Measurements from ENCODE around the gene RPL18A. TPM values are rescaled to one million over a fixed set of nuclear protein-coding genes. Genes with fewer than 3 reads are reported as not detected.

The RPL18A gene
- total and polyA plus RNA-seq, 2 of the 4 experiments (the other 2 are of a cell fraction): 1,351 to 1,735 TPM

DNA sequence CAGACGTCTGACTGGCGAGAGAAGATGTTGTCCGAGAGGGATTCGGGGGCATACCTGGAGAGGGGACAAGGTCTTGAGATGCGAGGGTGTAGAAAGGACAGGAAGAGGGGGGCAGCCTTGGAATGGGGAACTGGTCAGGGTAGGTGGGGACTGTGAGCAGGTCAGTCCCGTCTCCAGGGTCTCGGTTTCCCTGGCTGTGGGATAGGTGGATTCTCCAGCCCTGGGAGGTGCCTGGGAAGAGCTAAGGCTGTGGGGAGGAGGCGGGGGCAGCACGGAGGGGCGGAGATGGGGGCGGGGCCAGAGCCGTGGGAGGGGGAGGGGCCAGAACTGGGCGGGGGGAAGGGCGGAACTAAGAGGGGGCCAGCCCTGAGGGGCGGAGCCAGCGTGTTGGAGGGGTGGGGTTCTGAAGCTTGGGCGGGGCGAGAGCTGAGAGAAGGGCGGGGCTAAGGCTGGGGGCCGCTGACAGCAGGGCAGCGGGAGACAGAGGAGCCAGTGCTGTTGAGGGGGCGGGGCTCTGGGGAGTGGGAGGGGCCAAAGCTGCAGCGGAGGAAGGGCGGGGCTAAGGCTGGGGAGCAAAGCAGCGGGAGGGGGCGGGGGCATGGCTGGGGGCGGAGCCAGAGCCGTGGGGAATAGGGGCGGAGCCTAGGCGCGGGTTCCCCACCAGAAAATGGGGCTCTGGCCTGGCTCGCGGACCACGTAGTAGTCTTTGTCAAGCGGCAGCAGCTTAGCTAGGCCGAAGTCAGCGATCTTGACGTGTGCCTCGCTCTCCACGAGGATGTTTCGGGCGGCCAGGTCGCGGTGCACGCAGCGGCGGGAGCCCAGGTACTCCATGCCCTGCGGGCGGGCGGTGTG is 28.9 kb upstream of the RPL18A start:
- TF ChIP-seq, protein P1, sequence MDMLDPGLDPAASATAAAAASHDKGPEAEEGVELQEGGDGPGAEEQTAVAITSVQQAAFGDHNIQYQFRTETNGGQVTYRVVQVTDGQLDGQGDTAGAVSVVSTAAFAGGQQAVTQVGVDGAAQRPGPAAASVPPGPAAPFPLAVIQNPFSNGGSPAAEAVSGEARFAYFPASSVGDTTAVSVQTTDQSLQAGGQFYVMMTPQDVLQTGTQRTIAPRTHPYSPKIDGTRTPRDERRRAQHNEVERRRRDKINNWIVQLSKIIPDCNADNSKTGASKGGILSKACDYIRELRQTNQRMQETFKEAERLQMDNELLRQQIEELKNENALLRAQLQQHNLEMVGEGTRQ (IDR thresholded peaks at IDR 0.05; ENCODE audit: low read depth, low read length): no peak
- TF ChIP-seq SMC3 (IDR thresholded peaks at IDR 0.05; ENCODE audit: low read depth, low read length): no peak
- no peak for TF ChIP-seq MXI1 (IDR thresholded peaks at IDR 0.05; ENCODE audit: borderline replicate concordance, low read depth, low read length)
- no peak for TF ChIP-seq BHLHE40 (IDR thresholded peaks at IDR 0.05; ENCODE audit: low read depth, low read length)
- no peak; the same call in 1 of the 2 replicates for TF ChIP-seq MAZ (IDR thresholded peaks at IDR 0.05; ENCODE audit: borderline replicate concordance, low read depth, low read length)
- TF ChIP-seq, protein P2, sequence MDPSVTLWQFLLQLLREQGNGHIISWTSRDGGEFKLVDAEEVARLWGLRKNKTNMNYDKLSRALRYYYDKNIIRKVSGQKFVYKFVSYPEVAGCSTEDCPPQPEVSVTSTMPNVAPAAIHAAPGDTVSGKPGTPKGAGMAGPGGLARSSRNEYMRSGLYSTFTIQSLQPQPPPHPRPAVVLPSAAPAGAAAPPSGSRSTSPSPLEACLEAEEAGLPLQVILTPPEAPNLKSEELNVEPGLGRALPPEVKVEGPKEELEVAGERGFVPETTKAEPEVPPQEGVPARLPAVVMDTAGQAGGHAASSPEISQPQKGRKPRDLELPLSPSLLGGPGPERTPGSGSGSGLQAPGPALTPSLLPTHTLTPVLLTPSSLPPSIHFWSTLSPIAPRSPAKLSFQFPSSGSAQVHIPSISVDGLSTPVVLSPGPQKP (IDR thresholded peaks at IDR 0.05; ENCODE audit: borderline replicate concordance, low read depth, low read length): no peak
- no peak for TF ChIP-seq RFX5 (IDR thresholded peaks at IDR 0.05; ENCODE audit: low read depth, low read length)
- TF ChIP-seq RCOR1 (IDR thresholded peaks at IDR 0.05; ENCODE audit: insufficient replicate concordance, low read length): no peak
- no peak for TF ChIP-seq FOS (IDR thresholded peaks at IDR 0.05; ENCODE audit: low read depth, low read length)
- no peak for TF ChIP-seq POLR2A (IDR thresholded peaks at IDR 0.05; ENCODE audit: low read depth, low read length)
- no peak for TF ChIP-seq CEBPB (IDR thresholded peaks at IDR 0.05; ENCODE audit: low read depth, low read length)
- TF ChIP-seq CHD1 (IDR thresholded peaks at IDR 0.05; ENCODE audit: low read depth, low read length): no peak
- TF ChIP-seq, protein P3, sequence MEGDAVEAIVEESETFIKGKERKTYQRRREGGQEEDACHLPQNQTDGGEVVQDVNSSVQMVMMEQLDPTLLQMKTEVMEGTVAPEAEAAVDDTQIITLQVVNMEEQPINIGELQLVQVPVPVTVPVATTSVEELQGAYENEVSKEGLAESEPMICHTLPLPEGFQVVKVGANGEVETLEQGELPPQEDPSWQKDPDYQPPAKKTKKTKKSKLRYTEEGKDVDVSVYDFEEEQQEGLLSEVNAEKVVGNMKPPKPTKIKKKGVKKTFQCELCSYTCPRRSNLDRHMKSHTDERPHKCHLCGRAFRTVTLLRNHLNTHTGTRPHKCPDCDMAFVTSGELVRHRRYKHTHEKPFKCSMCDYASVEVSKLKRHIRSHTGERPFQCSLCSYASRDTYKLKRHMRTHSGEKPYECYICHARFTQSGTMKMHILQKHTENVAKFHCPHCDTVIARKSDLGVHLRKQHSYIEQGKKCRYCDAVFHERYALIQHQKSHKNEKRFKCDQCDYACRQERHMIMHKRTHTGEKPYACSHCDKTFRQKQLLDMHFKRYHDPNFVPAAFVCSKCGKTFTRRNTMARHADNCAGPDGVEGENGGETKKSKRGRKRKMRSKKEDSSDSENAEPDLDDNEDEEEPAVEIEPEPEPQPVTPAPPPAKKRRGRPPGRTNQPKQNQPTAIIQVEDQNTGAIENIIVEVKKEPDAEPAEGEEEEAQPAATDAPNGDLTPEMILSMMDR (conservative IDR thresholded peaks at IDR 0.05; ENCODE audit: low read depth, low read length): no peak
- no peak for TF ChIP-seq MAFK (IDR thresholded peaks at IDR 0.05; ENCODE audit: low read depth, low read length)
- no peak for TF ChIP-seq RAD21 (IDR thresholded peaks at IDR 0.05; ENCODE audit: low read length)
- H2BK15ac ChIP-seq (ENCODE audit: low read depth, low read length): no peak overlapping the region
- no peak overlapping the region for H3K4ac ChIP-seq (ENCODE audit: low read depth, low read length)
- H4K8ac ChIP-seq (ENCODE audit: low read depth in 2 of 2, low read length in 2 of 2): no peak overlapping the region
- H4K5ac ChIP-seq (ENCODE audit: low read depth, low read length): no peak overlapping the region
- no TSS peak for BruUV-seq (replicated peaks)
- H2AK5ac ChIP-seq (ENCODE audit: low read depth, low read length): no peak overlapping the region
- H2BK20ac ChIP-seq (ENCODE audit: low read depth, low read length): no peak overlapping the region
- no peaks in the 10 kb centered on the region for H4K20me1 ChIP-seq (ENCODE audit: insufficient read depth, low read length)
- no peaks in the 10 kb centered on the region for H3K36me3 ChIP-seq (ENCODE audit: control insufficient read depth, insufficient read depth, low read length)
- no peak overlapping the region for H4K91ac ChIP-seq (ENCODE audit: insufficient read depth, low read depth, low read length)
- no peak overlapping the region for H2BK120ac ChIP-seq (ENCODE audit: low read depth, low read length)
- H3K18ac ChIP-seq (ENCODE audit: low read depth, low read length): no peak overlapping the region
- H2AK9ac ChIP-seq (replicated peaks; ENCODE audit: low read depth, low read length, poor library complexity): no peak overlapping the region
- no peaks in the 10 kb centered on the region for H3K9me1 ChIP-seq (ENCODE audit: insufficient read depth, low read length)
- H3K23ac ChIP-seq (ENCODE audit: low read depth, low read length): no peak overlapping the region
- ChIA-PET POLR2A (ENCODE audit: unreplicated experiment) (no interaction called here), CTCF (interaction anchor here (0.9 kb wide), 1 partner anchor 29 kb away, joined by 3 read pairs; the partner anchor contains the start of gene RPL18A)
- no peak overlapping the region for H2BK5ac ChIP-seq (ENCODE audit: low read depth, low read length, poor library complexity, severe bottlenecking)
- ATAC-seq (ENCODE audit: low read depth) (peak; percentile 90), DNase-seq (peak; percentile 67)
- H3K56ac ChIP-seq (ENCODE audit: extremely low read depth, insufficient read depth, low read length): no peak overlapping the region
- intact Hi-C loops (cut with micrococcal nuclease) (no loop called here), in situ Hi-C loops (cut with MboI; ENCODE audit: low sequenced_read_pairs) (no loop called here), dilution Hi-C loops (cut with HindIII; ENCODE audit: low sequenced_read_pairs, unreplicated experiment) (no loop called here)
- no peak overlapping the region for H3K27ac ChIP-seq (ENCODE audit: insufficient read depth, low read length)
- peaks cover 38% of the 10 kb centered on the region for H3K27me3 ChIP-seq (ENCODE audit: control insufficient read depth, insufficient read depth, low read length)
- no peak overlapping the region; the same call in 1 of the 2 replicates for H3K4me3 ChIP-seq (ENCODE audit: insufficient read depth, low read depth, low read length)
- 22% methylated on average over 32 of the region's 50 CpGs; no CpG with 5 or more reads in 1 of the 2 experiments for WGBS, 2 experiments (ENCODE audit: extremely low coverage in 2 of 2, insufficient read length in 1 of 2)
- peaks cover 2% of the 10 kb centered on the region; the same call in 1 of the 2 replicates for H3K4me1 ChIP-seq (ENCODE audit: control insufficient read depth, insufficient read depth, low read length)
- H3K9me3 ChIP-seq (ENCODE audit: control insufficient read depth, insufficient read depth, low read length): no peaks in the 10 kb centered on the region
- H3K79me1 ChIP-seq (ENCODE audit: low read depth in 1 of 2, low read length in 2 of 2): no peaks in the 10 kb centered on the region
- no peak overlapping the region for H3K9ac ChIP-seq (ENCODE audit: low read depth, low read length)
- H3K4me2 ChIP-seq (ENCODE audit: low read depth, low read length): peak overlapping the region; percentile 84
- H3K14ac ChIP-seq (replicated peaks; ENCODE audit: low read depth, low read length): no peak overlapping the region
- H2AFZ ChIP-seq (replicated peaks; ENCODE audit: low read length, poor library complexity): peak overlapping the region; percentile 82
